SU-DHL-6 (cell line): ENCODE measurements around the gene WASHC4.

ENCODE experiments used
- H2AFZ ChIP-seq: fragments of 200-600 bp; sonication (generic); 2 replicates; pipeline ENCODE4 v1.6.1; 2014; ENCODE audit warnings: low read depth, mild to moderate bottlenecking, moderate library complexity, mixed read lengths, antibody characterized with exemption, low read length; ENCODE audit not compliant: severe bottlenecking
- H3F3A ChIP-seq: fragments of 200-600 bp; shearing (Covaris generic); 2 replicates; pipeline ENCODE4 v1.6.0; 2016; ENCODE audit warnings: antibody characterized with exemption, mild to moderate bottlenecking; ENCODE audit not compliant: insufficient read depth
- H3K27ac ChIP-seq: fragments of 200-600 bp; sonication (generic); 2 replicates; pipeline ENCODE4 v1.5.1; 2016; ENCODE audit warnings: low read depth, mild to moderate bottlenecking, low read length, moderate library complexity, mixed read lengths
- H3K27me3 ChIP-seq: fragments of 200-600 bp; sonication (generic), shearing (Covaris generic); 2 replicates; pipeline ENCODE4 v1.6.0; 2014; ENCODE audit warnings: mild to moderate bottlenecking, low read length
- H3K36me3 ChIP-seq: fragments of 200-600 bp; sonication (generic); 2 replicates; pipeline ENCODE4 v1.6.1; 2014; ENCODE audit warnings: mild to moderate bottlenecking, low read length, mixed read lengths
- H3K4me2 ChIP-seq: fragments of 300-600, 200-600 bp; shearing (Covaris generic), sonication (generic); 2 replicates; pipeline ENCODE4 v1.6.0; 2014; ENCODE audit warnings: low read length, low read depth, mild to moderate bottlenecking; ENCODE audit not compliant: poor library complexity, severe bottlenecking
- H3K4me3 ChIP-seq: fragments of 200-600 bp; sonication (generic); 2 replicates; pipeline ENCODE4 v1.5.1; 2014; ENCODE audit warnings: antibody characterized with exemption, low read length, mild to moderate bottlenecking, mixed read lengths; ENCODE audit not compliant: insufficient read depth, poor library complexity, severe bottlenecking
- H3K79me2 ChIP-seq: fragments of 200-600 bp; sonication (generic); 2 replicates; pipeline ENCODE4 v1.6.1; 2014; ENCODE audit warnings: mild to moderate bottlenecking, low read length, moderate library complexity; ENCODE audit not compliant: insufficient read depth
- H3K9ac ChIP-seq: fragments of 200-600 bp; sonication (generic); 2 replicates; pipeline ENCODE4 v1.7.0; 2014; ENCODE audit warnings: mild to moderate bottlenecking, low read length
- H3K9me2 ChIP-seq: fragments of 200-600 bp; sonication (generic); replicated peaks from 2 replicates; pipeline ENCODE4 v1.6.1; 2014; ENCODE audit warnings: low read length; ENCODE audit not compliant: insufficient read depth
- H3K9me3 ChIP-seq: fragments of 200-600 bp; sonication (generic); 2 replicates; pipeline ENCODE4 v1.6.1; 2014; ENCODE audit warnings: low read length, mixed read lengths; ENCODE audit not compliant: insufficient read depth
- H4K20me1 ChIP-seq: fragments of 200-600 bp; sonication (generic); 2 replicates; pipeline ENCODE4 v1.6.1; 2014; ENCODE audit warnings: low read depth, mild to moderate bottlenecking, antibody characterized with exemption, low read length, moderate library complexity, mixed read lengths
- EZH2phosphoT487 ChIP-seq: fragments of 200-600 bp; sonication (generic), shearing (Covaris generic); conservative IDR thresholded peaks from 2 replicates; pipeline ENCODE4 v1.6.1; 2018; ENCODE audit warnings: mild to moderate bottlenecking, antibody characterized with exemption, low read length, moderate library complexity, mixed read lengths
- TF ChIP-seq, protein P1 (sequence below): fragments of 200-600 bp; sonication (generic); IDR thresholded peaks from one replicate; pipeline ENCODE4 v1.5.1; 2017; ENCODE audit warnings: antibody characterized with exemption, mild to moderate bottlenecking, low read length, moderate library complexity; ENCODE audit not compliant: insufficient read depth, poor library complexity, severe bottlenecking

The WASHC4 gene

GRCh38 chr12:105141320-105141922, 33.9 kb downstream of the WASHC4 start:
- no peak overlapping the region for H3K27ac ChIP-seq
- no peak overlapping the region for H3K4me2 ChIP-seq
- no peaks in the 10 kb centered on the region for H3K27me3 ChIP-seq

DNA sequence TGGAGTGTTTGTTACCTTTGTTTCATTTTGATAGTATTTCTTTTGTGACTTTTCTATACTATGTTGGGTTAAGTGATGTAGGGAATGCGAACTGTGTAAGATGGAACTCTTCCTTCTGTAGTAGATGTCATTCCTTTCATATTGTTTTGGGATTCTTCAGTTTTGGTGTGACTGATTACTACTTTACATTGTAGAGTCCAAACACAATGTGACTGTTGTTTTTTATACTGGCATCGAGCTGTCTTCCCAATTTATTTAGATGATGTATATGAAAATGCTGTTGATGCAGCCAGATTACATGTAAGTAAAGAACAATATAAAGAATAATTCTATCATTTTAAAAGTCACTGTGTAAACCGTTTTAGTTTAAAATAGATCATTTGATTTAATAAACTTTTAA, 34.7 kb downstream of the WASHC4 start:
- H3K4me2 ChIP-seq = no peak overlapping the region
- H3K4me3 ChIP-seq = no peak overlapping the region
- H3K9ac ChIP-seq = no peak overlapping the region
- peaks cover 11% of the 10 kb centered on the region; the same call in 1 of the 2 replicates for H3F3A ChIP-seq
- peaks cover 84% of the 10 kb centered on the region for H3K36me3 ChIP-seq
- no peaks in the 10 kb centered on the region for H4K20me1 ChIP-seq
- no peak overlapping the region for H2AFZ ChIP-seq
- H3K79me2 ChIP-seq = no peaks in the 10 kb centered on the region
- no peaks in the 10 kb centered on the region for H3K27me3 ChIP-seq
- no peak overlapping the region for H3K27ac ChIP-seq
- H3K9me2 ChIP-seq = no peaks in the 10 kb centered on the region
- H3K9me3 ChIP-seq = no peaks in the 10 kb centered on the region
- TF ChIP-seq EZH2phosphoT487 = no peak
- TF ChIP-seq, protein P1, sequence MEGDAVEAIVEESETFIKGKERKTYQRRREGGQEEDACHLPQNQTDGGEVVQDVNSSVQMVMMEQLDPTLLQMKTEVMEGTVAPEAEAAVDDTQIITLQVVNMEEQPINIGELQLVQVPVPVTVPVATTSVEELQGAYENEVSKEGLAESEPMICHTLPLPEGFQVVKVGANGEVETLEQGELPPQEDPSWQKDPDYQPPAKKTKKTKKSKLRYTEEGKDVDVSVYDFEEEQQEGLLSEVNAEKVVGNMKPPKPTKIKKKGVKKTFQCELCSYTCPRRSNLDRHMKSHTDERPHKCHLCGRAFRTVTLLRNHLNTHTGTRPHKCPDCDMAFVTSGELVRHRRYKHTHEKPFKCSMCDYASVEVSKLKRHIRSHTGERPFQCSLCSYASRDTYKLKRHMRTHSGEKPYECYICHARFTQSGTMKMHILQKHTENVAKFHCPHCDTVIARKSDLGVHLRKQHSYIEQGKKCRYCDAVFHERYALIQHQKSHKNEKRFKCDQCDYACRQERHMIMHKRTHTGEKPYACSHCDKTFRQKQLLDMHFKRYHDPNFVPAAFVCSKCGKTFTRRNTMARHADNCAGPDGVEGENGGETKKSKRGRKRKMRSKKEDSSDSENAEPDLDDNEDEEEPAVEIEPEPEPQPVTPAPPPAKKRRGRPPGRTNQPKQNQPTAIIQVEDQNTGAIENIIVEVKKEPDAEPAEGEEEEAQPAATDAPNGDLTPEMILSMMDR = no peak

More at GRCh38 chr12:105141320-105141922, 33.9 kb downstream of the WASHC4 start:
- Histone ChIP-seq H3K9me2 (no peaks in the 10 kb centered on the region), H3K36me3 (peaks cover 78% of the 10 kb centered on the region), H4K20me1 (no peaks in the 10 kb centered on the region), H3K9ac (no peak overlapping the region), H3K79me2 (no peaks in the 10 kb centered on the region), H3F3A (peaks cover 11% of the 10 kb centered on the region; the same call in 1 of the 2 replicates), H2AFZ (no peak overlapping the region), H3K9me3 (no peaks in the 10 kb centered on the region), H3K4me3 (no peak overlapping the region)
- TF ChIP-seq, protein P1 = no peak
- no peak for TF ChIP-seq EZH2phosphoT487

DNA sequence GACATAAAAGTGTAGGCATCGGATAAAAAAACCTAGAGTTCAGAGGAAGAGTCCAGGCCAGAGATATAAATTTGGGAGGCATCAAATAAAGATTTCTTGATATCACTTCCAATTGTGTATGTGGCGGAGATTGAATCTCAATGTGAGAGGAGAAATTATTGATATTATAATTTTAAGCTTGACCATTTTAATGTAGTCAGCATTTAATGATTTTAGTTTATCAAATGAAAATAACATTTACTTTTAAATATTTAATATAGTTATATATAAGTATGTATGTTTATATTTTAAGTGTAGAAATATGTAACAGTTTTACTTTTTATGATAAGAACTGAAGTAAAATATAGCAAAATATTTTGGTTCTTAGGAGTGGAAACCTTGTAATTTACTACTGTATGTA, 48.7 kb downstream of the WASHC4 start:
- Histone ChIP-seq H3K27ac (no peak overlapping the region), H2AFZ (no peak overlapping the region), H3K27me3 (no peaks in the 10 kb centered on the region), H3K79me2 (no peaks in the 10 kb centered on the region), H3K9me3 (no peaks in the 10 kb centered on the region), H3F3A (peaks cover 15% of the 10 kb centered on the region), H3K4me3 (no peak overlapping the region), H3K9ac (no peak overlapping the region), H3K9me2 (no peaks in the 10 kb centered on the region), H3K36me3 (peaks cover 57% of the 10 kb centered on the region), H4K20me1 (0 out of 2 replicates have a peak, but pooled peaks cover 2% of the 10 kb centered on the region), H3K4me2 (no peak overlapping the region)
- no peak for TF ChIP-seq EZH2phosphoT487
- TF ChIP-seq, protein P1 = no peak
